GM18505 (cell line): ENCODE results near the gene ACOX1.

Experiments
- ATAC-seq: cut with Tn5 transposase; IDR thresholded peaks from one replicate; pipeline ENCODE4 v1.9.1; 2021; ENCODE audit not compliant: unreplicated experiment
- POLR2A ChIP-seq: IDR thresholded peaks from 4 replicates; pipeline ENCODE4 v1.6.1; 2011; ENCODE audit warnings: borderline replicate concordance; ENCODE audit not compliant: insufficient read depth, insufficient read length; ENCODE audit errors: extremely low read depth

The ACOX1 gene

GRCh38 chr17:75950421-75950820 lies 28.5 kb downstream of the ACOX1 start:
- ATAC-seq: no peak
- TF ChIP-seq POLR2A: no peak

- ATAC-seq: no peak
- no peak for TF ChIP-seq POLR2A
Measured at GRCh38 chr17:75945211-75945610, 33.8 kb downstream of the ACOX1 start.

- no peak for ATAC-seq
- TF ChIP-seq POLR2A: no peak
Measured at GRCh38 chr17:75943491-75943890, 35.5 kb downstream of the ACOX1 start.

GRCh38 chr17:75942473-75942872 lies 36.5 kb downstream of the ACOX1 start:
- no peak for TF ChIP-seq POLR2A
- ATAC-seq: no peak

GRCh38 chr17:75941442-75941819 lies 37.5 kb downstream of the ACOX1 start:
- TF ChIP-seq POLR2A: no peak
- ATAC-seq: no peak

- peak; percentile 90 for ATAC-seq
- peak; percentile 88 for TF ChIP-seq POLR2A
Measured at GRCh38 chr17:75940727-75941441, 38.1 kb downstream of the ACOX1 start, which contains the start of gene FBF1. FBF1 (minus strand) TSS chr17:75941042; CDS start chr17:75938149, 2,893 bp downstream.

GRCh38 chr17:75937652-75938051 lies 41.3 kb downstream of the ACOX1 start:
- no peak for ATAC-seq

GRCh38 chr17:75933808-75934207 lies 45.2 kb downstream of the ACOX1 start:
- no peak for TF ChIP-seq POLR2A
- ATAC-seq: no peak

More at GRCh38 chr17:75937652-75938051, 41.3 kb downstream of the ACOX1 start:
- TF ChIP-seq POLR2A: no peak

- no peak for TF ChIP-seq POLR2A
- ATAC-seq: no peak
Measured at GRCh38 chr17:75932852-75933251, 46.1 kb downstream of the ACOX1 start.

GRCh38 chr17:75931062-75931461 lies 47.9 kb downstream of the ACOX1 start:
- no peak for TF ChIP-seq POLR2A
- ATAC-seq: no peak

GRCh38 chr17:75927286-75927922 lies 51.6 kb downstream of the ACOX1 start:
- ATAC-seq: no peak
- TF ChIP-seq POLR2A: no peak

GRCh38 chr17:75926456-75926855 lies 52.5 kb downstream of the ACOX1 start:
- no peak for ATAC-seq
- TF ChIP-seq POLR2A: no peak

GRCh38 chr17:75925912-75926311 lies 53.1 kb downstream of the ACOX1 start:
- ATAC-seq: no peak
- TF ChIP-seq POLR2A: no peak

GRCh38 chr17:75925103-75925502 lies 53.9 kb downstream of the ACOX1 start:
- ATAC-seq: no peak
- TF ChIP-seq POLR2A: no peak
